ENCODE data around the gene SLC47A2.
A peak's percentile ranks its signal among the peaks of the same experiment; 100 is the strongest.
"Not testable (repeated sequence)": the region's sequence is repeated elsewhere in the genome, so short reads cannot be mapped to it uniquely, and the experiment has no call there.

SLC47A2 gene, protein sequence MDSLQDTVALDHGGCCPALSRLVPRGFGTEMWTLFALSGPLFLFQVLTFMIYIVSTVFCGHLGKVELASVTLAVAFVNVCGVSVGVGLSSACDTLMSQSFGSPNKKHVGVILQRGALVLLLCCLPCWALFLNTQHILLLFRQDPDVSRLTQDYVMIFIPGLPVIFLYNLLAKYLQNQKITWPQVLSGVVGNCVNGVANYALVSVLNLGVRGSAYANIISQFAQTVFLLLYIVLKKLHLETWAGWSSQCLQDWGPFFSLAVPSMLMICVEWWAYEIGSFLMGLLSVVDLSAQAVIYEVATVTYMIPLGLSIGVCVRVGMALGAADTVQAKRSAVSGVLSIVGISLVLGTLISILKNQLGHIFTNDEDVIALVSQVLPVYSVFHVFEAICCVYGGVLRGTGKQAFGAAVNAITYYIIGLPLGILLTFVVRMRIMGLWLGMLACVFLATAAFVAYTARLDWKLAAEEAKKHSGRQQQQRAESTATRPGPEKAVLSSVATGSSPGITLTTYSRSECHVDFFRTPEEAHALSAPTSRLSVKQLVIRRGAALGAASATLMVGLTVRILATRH

DNA sequence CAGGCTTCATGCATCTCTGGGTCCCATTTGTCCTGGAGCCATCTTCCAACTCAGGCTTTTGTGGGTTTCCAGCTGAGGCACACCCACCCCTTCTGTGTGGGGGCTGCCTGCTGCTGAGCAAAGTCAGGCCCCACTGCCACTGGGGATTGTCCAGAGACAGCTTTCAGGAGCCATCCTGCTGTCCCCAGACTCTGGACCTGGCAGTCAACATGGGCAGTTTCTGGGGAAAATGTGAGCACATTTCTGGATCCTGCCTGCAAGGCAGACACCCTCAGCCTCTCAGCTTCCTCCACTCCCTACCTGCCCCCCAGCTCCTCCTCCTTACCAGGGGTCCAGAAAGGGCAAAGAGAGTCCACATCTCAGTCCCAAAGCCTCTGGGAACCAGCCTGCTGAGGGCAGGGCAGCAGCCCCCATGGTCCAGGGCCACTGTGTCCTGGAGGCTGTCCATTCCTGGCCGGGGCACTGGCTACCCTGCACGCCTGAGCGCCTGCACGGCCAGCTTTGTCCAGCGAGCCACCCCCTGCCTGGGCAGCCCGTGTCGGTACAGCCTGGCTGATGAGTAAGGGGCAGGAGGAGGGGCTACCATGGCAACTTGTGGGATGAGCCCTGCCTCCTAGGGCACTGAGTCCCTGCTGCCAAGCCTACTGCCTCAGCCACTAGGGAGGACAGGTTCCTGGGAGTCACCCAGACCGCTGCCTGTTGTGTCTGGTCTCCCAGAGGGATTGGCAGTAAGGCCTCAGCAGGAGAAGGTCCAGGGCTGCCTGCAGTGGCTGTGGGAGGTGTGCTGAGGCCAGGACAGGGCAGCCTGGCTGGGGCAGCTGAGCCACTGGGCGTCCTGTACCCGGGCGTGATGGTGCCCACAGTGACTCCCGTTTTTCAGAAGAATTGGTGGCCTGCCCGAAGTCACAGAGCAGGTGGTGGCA, at the start of gene SLC47A2:
Gene SLC47A2, minus strand, starts transcription at position 477 of the 923 bp plus-strand sequence. Its CDS starts 29 bp downstream, at position 448.
- DNase-seq (ENCODE audit: low spot score): no peak

DNA sequence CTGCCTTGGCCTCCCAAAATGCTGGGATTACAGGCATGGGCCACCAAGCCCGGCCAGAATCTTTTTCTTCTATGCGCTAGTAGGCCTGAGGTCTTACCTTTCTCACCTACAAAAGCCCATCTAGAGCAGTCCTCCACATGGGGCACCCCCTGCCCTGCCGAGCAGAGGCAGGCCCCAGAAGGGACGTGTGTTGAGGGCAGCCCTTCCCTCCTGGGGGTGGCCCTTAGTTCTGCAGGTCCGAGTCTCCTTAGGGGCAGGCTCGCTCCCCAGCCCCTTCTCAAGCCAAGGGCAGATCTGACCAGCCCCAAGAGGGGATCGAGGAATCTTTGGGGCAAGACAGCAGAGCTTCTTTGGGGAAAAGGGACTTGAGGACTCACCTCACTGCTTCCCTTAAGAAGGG, 49.6 kb upstream of the SLC47A2 start:
- no peak for DNase-seq (ENCODE audit: low spot score)

- not testable (repeated sequence) for DNase-seq (ENCODE audit: low spot score)
Measured at GRCh38 chr17:19763991-19764390, 47.6 kb upstream of the SLC47A2 start.

DNA sequence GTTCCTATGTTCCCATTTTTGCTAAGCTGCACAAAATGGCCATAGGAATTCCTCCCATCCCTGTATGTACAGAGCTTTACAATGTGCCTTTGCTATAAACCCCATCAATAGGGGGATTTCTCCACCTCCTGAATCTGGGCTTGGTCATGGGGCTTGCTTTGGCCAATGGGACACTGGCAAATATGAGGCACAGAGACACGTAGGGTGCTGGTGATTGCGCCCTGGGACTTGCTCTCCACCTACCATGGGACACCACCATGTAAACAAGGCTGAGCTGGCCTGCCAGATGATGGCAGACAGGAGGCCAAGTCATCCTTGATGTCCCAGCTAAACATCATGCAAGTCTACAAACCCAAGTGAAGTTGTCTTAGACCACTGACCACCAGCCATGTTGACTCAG, 47.0 kb upstream of the SLC47A2 start:
- no peak for DNase-seq (ENCODE audit: low spot score)

- peak; percentile 20 for DNase-seq (ENCODE audit: low spot score)
Measured at GRCh38 chr17:19762515-19762961, 46.2 kb upstream of the SLC47A2 start.

- DNase-seq (ENCODE audit: low spot score): no peak
Measured at GRCh38 chr17:19760746-19761145, 44.4 kb upstream of the SLC47A2 start.

GRCh38 chr17:19759568-19760549, 43.5 kb upstream of the SLC47A2 start:
- DNase-seq (ENCODE audit: low spot score): no peak

- DNase-seq (ENCODE audit: low spot score): no peak
Measured at GRCh38 chr17:19757536-19758180, 41.3 kb upstream of the SLC47A2 start.

- DNase-seq (ENCODE audit: low spot score): no peak
Measured at GRCh38 chr17:19756546-19756945, 40.2 kb upstream of the SLC47A2 start.

DNA sequence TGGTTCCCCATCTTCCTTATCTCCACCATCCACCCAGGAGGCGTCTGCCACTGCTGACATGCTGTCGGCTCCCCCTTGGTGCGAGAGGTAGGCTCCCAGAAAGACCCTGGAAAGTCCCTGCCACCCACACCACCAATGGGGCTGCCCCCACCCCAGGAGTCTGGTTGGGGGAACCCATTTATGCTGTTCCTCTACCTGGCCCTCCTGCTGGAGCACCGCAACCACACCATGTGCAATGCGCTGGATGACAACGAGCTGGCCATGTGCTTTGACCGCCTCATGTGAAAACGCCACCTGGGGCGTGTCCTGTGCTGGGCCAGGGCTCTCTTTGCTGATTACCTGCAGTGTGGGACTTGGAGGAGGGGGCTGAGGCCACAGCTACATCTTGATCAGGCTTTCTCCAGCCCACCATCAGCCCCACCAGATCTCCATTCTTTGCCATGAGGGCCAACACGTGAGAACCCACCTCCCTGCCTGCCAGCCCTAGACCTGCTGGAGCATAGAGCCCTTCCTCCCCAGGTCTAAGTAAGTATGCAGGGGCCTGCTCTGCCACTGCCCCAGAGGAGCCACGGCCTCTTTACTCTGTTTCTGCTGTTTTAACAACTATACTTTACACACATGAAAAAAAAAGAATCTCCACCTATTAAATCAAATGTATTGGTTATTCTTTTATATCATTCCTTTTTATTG, 39.6 kb upstream of the SLC47A2 start:
- no peak for DNase-seq (ENCODE audit: low spot score)

GRCh38 chr17:19755392-19755791, 39.0 kb upstream of the SLC47A2 start:
- DNase-seq (ENCODE audit: low spot score): no peak

DNA sequence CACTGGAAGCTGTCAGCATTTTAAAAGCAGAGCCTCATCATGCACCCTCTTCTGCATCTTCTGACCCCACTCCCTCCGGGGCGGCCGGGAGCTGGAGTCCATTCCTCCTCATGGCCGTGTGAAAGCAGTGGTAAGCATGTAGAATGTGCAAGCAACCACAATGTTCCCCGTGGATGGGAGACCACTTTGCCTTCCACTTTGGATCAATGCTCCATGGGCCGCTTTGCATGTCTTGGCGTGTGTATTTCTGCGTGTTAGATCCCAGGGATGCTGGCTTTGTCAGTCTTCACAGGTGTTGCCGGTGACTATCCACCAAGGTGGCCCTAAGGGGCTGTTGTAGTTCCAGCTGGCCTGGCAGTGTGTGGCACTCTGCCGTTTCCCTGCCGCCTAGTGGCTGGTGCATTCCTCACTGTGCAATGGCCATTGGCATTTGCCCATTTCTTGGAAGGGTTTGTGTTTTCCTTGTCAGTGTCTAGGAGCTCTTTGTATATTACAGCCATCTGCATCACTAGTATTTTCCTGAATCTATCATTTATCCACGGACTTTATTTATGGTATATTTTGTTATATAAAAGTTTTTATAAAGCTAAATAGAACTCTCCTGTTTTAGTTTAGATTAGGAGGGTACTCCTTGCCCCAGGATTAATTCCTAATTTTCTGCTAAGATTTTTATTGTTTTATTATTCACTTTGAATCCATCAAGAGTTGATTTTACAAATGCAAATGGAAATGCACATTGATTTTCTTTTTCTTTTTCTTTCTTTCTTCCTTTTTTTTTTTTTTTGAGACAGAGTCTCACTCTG, 37.5 kb upstream of the SLC47A2 start:
- DNase-seq (ENCODE audit: low spot score): no peak

DNA sequence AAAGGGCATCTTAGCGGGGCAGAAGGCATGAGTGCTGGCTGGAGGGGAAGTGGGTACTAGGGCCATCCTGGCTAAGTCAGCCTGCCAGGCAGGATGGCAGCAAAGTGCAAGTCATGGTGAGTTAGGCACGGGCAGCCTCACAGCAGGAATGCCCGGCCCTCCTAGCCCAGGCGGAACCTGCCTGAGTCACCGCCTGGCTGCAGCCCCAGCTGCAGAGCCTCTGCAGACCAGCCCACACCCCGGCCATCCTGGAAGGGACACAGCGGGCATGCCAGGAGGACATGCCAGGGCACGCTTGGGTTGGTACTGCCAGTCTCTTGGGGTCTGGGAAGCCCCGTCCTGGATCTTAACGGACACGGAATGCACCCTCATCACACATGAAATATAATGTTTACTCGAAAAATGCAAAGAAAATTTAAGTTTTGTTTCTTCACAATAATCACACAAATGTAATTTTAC, 36.7 kb upstream of the SLC47A2 start:
- peak; percentile 35 for DNase-seq (ENCODE audit: low spot score)

DNA sequence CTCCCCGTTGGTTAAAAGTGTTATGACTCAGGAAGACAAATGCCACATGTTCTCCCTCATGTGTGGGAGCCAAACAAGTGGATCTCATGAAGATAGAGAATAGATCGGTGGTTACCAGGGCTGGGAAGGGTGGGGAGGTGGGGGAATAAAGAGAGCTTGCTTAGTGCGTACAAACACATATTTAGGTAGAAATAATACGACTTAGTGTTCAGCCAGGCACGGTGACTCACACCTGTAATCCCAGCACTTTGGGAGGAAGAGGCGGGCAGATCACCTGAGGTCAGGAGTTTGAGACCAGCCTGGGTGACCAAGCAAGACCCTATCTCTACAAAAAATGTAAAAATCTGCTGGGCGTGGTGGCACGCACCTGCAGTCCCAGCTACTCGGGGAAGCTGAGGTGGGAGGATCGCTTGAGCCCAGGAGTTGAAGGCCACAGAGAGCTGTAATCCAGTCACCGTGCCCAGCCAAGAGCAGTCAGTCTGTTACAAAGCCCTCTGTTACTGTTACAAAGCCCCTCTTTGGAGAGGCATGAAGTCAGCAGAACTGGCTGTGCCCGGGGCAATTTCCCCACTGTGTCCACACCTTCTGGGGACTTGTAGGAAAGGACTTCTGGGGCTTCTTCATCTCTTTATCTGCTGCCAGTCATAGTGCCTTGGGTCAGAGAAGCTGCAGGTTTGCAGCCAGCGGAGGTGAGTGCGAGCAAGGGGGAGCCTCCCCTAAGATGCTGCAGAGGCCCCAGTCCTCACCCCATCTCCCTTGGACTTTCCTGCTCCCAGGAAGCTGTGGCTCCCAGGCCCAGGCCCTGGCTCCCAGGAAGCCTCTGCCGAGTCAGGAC, 36.0 kb upstream of the SLC47A2 start:
- no peak for DNase-seq (ENCODE audit: low spot score)

- DNase-seq (ENCODE audit: low spot score): no peak
Measured at GRCh38 chr17:19750835-19751234, 34.5 kb upstream of the SLC47A2 start.

DNA sequence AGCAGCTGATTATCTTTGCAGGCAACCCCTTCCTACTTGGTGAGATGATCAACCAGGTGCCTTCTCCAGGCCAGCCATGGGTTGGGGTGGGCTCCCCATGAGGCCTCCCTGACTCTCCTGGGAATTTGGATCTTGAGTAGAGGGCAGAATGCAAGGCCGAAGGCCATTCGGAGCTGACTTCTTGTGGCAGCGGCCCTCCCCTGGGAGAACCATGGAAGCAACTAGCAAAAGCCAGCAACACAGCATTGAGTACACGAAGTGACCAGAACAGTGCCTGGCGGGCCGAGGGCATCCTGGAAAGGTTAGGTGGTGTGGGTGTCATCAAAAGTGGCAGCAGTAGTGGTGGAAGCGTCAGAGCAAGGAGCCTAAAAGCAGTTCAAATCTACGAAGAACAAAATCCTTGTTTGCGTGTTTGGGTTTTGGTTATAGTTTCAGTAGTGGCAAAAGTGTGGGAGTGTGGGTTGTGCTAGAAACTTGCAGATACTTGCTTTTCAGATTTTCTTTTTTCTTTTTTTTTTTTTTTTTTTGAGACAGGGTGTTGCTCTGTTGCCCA, 33.7 kb upstream of the SLC47A2 start:
- no peak for DNase-seq (ENCODE audit: low spot score)

DNA sequence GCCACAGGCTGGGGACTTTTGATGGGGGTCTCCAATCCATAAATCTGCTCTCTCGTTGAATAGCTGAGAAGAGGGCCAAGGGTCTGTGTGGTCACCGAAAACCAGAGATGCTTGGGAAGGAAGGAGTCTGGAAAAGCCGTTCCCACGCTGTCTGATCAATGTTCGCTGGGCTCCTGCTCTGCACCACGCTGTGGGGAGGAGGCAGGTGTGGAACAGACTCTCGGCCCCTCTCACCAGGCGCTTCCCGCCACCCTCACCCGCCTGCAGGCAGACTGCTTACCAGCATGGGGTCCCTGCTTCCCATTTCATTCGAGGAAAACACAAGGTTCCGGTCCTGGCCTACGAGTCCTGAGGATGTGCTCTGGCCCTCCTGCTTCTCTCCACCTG, 32.4 kb upstream of the SLC47A2 start:
- no peak for DNase-seq (ENCODE audit: low spot score)
